Measurements from ENCODE around the gene PDS5A. TPM values are rescaled to one million over a fixed set of nuclear protein-coding genes. Genes with fewer than 3 reads are reported as not detected.

PDS5A gene
- total RNA-seq, 1 experiment from 2014 or later, result 78.8 TPM

- no peaks in the 10 kb centered on the region for H3K9me3 ChIP-seq
- no peaks in the 10 kb centered on the region for H3K27me3 ChIP-seq (replicated peaks; ENCODE audit: control insufficient read depth, insufficient read depth, low read length)
- Mint-ChIP-seq H3K9me3 (ENCODE audit: unreplicated experiment) (no peaks in the 10 kb centered on the region), H3K4me1 (ENCODE audit: low read depth, unreplicated experiment) (no peaks in the 10 kb centered on the region), H3K27ac (ENCODE audit: unreplicated experiment) (no peak overlapping the region), H3K36me3 (ENCODE audit: insufficient read depth, unreplicated experiment) (peaks cover 96% of the 10 kb centered on the region), H3K27me3 (ENCODE audit: insufficient read depth, unreplicated experiment) (no peaks in the 10 kb centered on the region), H3K4me3 (ENCODE audit: unreplicated experiment) (no peak overlapping the region)
- intact Hi-C loops (cut with micrococcal nuclease; ENCODE audit: unreplicated experiment), result no loop called here
- H3K4me1 ChIP-seq, result no peaks in the 10 kb centered on the region
- CTCF ChIA-PET, result no interaction called here
- no peak overlapping the region for H3K4me3 ChIP-seq (ENCODE audit: low read depth, low read length)
- no TSS peak for BruUV-seq (replicated peaks)
- H3K36me3 ChIP-seq (ENCODE audit: control insufficient read depth, insufficient read depth, low read length), result no peaks in the 10 kb centered on the region; the same call in 1 of the 2 replicates
- TF ChIP-seq, protein P1, sequence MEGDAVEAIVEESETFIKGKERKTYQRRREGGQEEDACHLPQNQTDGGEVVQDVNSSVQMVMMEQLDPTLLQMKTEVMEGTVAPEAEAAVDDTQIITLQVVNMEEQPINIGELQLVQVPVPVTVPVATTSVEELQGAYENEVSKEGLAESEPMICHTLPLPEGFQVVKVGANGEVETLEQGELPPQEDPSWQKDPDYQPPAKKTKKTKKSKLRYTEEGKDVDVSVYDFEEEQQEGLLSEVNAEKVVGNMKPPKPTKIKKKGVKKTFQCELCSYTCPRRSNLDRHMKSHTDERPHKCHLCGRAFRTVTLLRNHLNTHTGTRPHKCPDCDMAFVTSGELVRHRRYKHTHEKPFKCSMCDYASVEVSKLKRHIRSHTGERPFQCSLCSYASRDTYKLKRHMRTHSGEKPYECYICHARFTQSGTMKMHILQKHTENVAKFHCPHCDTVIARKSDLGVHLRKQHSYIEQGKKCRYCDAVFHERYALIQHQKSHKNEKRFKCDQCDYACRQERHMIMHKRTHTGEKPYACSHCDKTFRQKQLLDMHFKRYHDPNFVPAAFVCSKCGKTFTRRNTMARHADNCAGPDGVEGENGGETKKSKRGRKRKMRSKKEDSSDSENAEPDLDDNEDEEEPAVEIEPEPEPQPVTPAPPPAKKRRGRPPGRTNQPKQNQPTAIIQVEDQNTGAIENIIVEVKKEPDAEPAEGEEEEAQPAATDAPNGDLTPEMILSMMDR (IDR thresholded peaks at IDR 0.05; ENCODE audit: insufficient read depth in 1 of 2, low read depth in 1 of 2, low read length in 1 of 2, severe bottlenecking in 1 of 2, unreplicated experiment in 1 of 2), result no peak
- POLR2A ChIA-PET, result no interaction called here
- no peak for DNase-seq
These were observed 143.4 kb downstream of the PDS5A start for GRCh38 chr4:39834269-39834668.

GRCh38 chr4:39825741-39826231 lies 151.9 kb downstream of the PDS5A start:
- H3K4me3 Mint-ChIP-seq (ENCODE audit: unreplicated experiment), result no peak overlapping the region
- Histone ChIP-seq H3K27me3 (replicated peaks; ENCODE audit: control insufficient read depth, insufficient read depth, low read length) (no peaks in the 10 kb centered on the region), H3K4me1 (no peaks in the 10 kb centered on the region), H3K4me3 (ENCODE audit: low read depth, low read length) (no peak overlapping the region), H3K9me3 (no peaks in the 10 kb centered on the region), H3K36me3 (ENCODE audit: control insufficient read depth, insufficient read depth, low read length) (no peaks in the 10 kb centered on the region)
- no peak overlapping the region for H3K27ac Mint-ChIP-seq (ENCODE audit: unreplicated experiment)
- intact Hi-C loops (cut with micrococcal nuclease; ENCODE audit: unreplicated experiment), result no loop called here
- DNase-seq, result no peak
- no peaks in the 10 kb centered on the region for H3K4me1 Mint-ChIP-seq (ENCODE audit: low read depth, unreplicated experiment)
- H3K36me3 Mint-ChIP-seq (ENCODE audit: insufficient read depth, unreplicated experiment), result peaks cover 75% of the 10 kb centered on the region
- TF ChIP-seq, protein P1 (IDR thresholded peaks at IDR 0.05; ENCODE audit: insufficient read depth in 1 of 2, low read depth in 1 of 2, low read length in 1 of 2, severe bottlenecking in 1 of 2, unreplicated experiment in 1 of 2), result no peak
- H3K9me3 Mint-ChIP-seq (ENCODE audit: unreplicated experiment), result no peaks in the 10 kb centered on the region
- BruUV-seq (replicated peaks), result no TSS peak
- H3K27me3 Mint-ChIP-seq (ENCODE audit: insufficient read depth, unreplicated experiment), result no peaks in the 10 kb centered on the region
- POLR2A ChIA-PET, result no interaction called here
- CTCF ChIA-PET, result interaction anchor here (0.6 to 0.7 kb wide), 2 partner anchors 48 to 341 kb away, joined by 3 read pairs; no protein-coding TSS in a partner anchor

DNA sequence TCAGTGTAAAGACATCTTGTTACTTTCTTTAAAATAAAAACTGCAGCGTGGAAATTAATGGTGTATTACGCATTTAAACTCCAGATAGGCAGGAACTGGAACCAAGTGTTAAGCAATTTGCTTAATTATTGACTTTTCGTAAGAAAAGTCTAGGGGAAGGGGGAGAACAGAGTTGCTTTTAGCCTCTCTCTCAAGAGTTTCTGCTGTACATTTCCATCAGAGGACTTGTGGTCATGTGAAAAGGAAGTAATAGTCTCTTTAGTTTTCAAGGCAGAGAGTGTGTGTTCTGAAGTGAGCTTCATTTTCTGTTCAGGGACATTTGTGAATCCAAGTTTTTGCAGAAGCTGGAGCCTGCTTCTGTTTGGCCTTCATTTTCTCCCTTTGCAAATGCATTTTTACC lies 152.6 kb downstream of the PDS5A start:
- POLR2A ChIA-PET, result no interaction called here
- H3K4me1 ChIP-seq, result no peaks in the 10 kb centered on the region
- H3K27ac Mint-ChIP-seq (ENCODE audit: unreplicated experiment), result no peak overlapping the region
- H3K27me3 Mint-ChIP-seq (ENCODE audit: insufficient read depth, unreplicated experiment), result no peaks in the 10 kb centered on the region
- no peaks in the 10 kb centered on the region for H3K36me3 ChIP-seq (ENCODE audit: control insufficient read depth, insufficient read depth, low read length)
- CTCF ChIA-PET, result interaction anchor here (0.6 kb wide), 1 partner anchor 49 kb away, joined by 3 read pairs; no protein-coding TSS in a partner anchor
- intact Hi-C loops (cut with micrococcal nuclease; ENCODE audit: unreplicated experiment), result no loop called here
- H3K4me1 Mint-ChIP-seq (ENCODE audit: low read depth, unreplicated experiment), result no peaks in the 10 kb centered on the region
- H3K36me3 Mint-ChIP-seq (ENCODE audit: insufficient read depth, unreplicated experiment), result peaks cover 73% of the 10 kb centered on the region
- no peak overlapping the region for H3K4me3 Mint-ChIP-seq (ENCODE audit: unreplicated experiment)
- DNase-seq, result no peak
- TF ChIP-seq, protein P1 (IDR thresholded peaks at IDR 0.05; ENCODE audit: insufficient read depth in 1 of 2, low read depth in 1 of 2, low read length in 1 of 2, severe bottlenecking in 1 of 2, unreplicated experiment in 1 of 2), result no peak
- no peaks in the 10 kb centered on the region for H3K9me3 ChIP-seq
- no peak overlapping the region for H3K4me3 ChIP-seq (ENCODE audit: low read depth, low read length)
- no peaks in the 10 kb centered on the region for H3K27me3 ChIP-seq (replicated peaks; ENCODE audit: control insufficient read depth, insufficient read depth, low read length)
- H3K9me3 Mint-ChIP-seq (ENCODE audit: unreplicated experiment), result no peaks in the 10 kb centered on the region
- BruUV-seq (replicated peaks), result no TSS peak
